Hindlimb muscle (tissue), 1 donor: Measurements from ENCODE around the gene SLC6A12. TPM values are rescaled to one million over a fixed set of nuclear protein-coding genes. Genes with fewer than 3 reads are reported as not detected.

ENCODE experiments used
- DNase-seq: peaks from one replicate; pipeline ENCODE4 v3.0.0-alpha.2; 2013
- polyA plus RNA-seq: library from polyadenylated mRNA; unstranded; fragments of 120-200 nt; gene quantifications from one replicate; pipeline ENCODE4 v1.2.1, GENCODE V29; 2013; ENCODE audit not compliant: insufficient read length

The SLC6A12 gene
- polyA plus RNA-seq, 1 donor = 0.75 TPM

DNA sequence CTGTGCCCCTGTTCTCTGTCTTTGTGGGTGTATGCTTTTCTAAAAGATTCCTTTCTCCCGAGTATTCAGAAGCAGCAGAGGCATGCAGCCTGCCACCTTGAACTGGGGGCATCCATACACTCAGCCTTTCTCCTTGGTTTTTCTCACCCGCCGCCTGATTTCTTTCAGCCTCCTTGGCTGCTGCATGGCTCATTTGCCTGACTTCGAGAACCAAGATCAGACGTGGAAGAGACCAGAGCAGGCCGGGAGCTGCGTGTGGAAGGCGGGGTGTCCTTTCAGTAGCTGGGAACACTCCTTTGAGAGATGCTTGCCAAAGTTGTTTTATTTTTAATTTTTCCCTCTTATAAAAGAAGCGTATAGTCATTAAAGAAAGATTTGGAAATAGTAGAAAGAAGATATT, 53.1 kb downstream of the SLC6A12 start:
- no peak for DNase-seq

DNA sequence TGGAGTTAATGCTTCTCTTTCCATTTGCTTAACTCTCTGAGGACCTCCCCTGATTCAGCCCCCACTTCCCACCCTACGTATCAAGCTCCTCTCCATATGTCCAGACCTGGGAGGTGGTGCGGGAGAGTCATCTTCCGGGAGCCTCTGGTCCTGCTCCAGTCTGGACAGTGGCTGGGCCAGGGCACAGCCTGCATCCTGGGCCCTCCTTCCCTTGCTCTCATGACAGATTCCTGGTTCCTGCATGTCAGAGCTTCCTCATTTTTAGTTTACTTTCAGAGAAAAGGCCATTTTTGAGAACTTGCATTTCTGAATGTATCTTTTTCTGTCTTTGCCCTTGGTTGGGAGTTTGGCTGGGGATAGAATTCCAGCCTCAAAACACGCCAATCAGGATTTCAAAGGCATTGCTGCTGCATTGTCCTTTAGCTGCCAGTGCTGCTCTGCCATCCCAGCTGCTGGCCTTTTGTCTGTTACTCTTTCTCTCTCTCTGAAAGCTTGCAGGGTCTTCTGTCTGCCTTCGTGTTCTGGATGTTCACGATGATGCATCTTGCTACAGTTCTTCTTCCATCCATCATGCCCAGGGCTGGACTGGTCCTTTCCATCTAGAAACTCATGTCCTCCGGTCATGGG, 54.7 kb downstream of the SLC6A12 start:
- no peak for DNase-seq

DNA sequence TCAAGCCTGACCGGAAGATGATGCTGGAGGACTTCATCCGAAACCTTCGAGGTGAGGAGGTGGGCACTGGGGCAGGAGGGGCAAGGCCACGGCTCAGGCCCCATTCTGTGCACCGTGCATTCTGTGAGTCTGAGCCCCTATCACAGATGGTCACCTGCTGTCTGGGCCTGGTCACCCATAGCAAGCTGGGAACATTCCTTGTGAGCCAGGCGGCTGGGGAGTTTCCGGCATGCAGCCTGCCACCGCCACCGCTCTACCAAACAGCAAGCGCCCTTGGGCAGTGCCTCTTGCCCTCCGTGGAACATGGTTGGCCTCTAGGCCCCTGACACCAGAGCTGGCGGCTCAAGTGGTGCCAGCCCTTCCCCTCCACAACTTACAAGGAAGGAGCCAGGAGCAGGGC, 56.3 kb downstream of the SLC6A12 start:
- no peak for DNase-seq

DNA sequence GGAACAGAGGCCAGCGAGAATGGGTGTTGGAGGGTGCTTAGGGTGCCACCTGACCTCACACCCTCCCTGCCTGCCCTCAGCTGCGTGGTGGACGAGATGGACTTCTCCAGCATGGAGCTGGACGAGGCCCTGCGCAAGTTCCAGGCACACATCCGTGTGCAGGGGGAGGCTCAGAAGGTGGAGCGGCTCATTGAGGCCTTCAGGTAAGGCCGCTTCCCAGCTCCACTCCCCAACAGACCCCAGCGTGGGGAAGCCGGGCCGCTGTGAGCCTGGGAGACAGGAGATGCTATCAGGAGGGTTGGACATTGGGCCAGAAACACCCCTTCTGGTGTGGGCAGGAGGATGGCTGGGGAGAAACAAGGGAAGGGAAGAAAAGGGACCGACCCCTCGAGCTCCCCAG, 57.0 kb downstream of the SLC6A12 start:
- no peak for DNase-seq

DNA sequence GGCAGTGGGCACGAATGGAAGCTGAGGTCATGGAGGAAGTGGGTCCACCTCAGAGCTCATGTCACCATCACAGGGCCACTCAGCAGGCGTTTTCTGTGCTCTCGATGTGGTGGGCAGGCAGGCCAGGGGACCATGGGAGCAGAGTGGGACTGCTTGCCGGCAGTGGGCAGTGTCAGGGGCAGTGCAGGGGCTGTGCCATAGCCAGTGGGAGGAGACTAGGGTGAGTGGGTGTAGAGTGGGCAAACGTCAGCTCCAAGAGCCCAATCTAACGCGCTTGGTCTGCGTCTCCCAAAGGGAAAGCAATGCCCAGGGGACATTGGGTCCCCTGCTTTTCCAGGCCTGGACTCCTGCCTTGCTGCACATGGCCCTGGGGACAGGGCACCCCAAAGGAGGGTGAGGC, 58.3 kb downstream of the SLC6A12 start:
- DNase-seq = no peak

DNA sequence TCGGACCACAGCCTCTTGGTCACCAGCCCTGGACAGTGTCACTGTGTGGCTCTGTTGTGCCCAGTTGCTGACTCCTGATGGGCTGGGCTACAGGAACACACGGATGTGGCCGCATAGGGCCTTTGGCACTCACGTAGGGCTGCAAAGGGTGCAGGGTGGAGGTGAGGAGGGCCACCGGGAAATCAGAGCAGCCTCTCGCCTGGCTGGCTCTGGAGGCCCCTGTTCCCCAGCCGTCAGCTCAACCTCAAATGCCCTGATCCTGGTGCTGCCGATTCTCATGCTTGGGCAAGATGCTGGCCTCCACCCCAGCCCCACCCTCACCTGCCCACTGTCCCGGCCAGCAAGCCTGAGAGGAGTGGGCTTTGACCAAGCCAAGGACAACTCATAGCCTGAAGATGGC, 59.0 kb downstream of the SLC6A12 start:
- DNase-seq = no peak

DNA sequence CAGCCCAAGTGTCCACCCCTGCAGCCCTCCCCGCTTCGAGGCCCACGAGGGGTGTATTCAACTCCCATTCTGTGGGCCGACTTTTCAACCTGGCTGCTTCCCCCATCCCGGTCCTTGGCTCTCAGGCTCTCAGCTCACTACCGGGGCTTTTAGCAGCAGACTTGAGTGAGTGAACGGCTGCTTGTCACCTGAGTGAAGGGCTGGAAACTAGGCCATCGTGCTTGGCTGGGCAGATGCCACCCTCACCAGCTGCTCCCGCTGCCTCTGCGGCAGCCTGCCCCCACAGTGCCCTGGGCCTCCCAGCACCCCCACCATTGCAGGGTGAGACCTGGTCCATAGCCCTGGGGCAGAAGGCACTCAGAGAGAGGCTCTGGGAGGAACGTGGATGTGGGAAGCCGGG, 59.9 kb downstream of the SLC6A12 start:
- DNase-seq = no peak

DNA sequence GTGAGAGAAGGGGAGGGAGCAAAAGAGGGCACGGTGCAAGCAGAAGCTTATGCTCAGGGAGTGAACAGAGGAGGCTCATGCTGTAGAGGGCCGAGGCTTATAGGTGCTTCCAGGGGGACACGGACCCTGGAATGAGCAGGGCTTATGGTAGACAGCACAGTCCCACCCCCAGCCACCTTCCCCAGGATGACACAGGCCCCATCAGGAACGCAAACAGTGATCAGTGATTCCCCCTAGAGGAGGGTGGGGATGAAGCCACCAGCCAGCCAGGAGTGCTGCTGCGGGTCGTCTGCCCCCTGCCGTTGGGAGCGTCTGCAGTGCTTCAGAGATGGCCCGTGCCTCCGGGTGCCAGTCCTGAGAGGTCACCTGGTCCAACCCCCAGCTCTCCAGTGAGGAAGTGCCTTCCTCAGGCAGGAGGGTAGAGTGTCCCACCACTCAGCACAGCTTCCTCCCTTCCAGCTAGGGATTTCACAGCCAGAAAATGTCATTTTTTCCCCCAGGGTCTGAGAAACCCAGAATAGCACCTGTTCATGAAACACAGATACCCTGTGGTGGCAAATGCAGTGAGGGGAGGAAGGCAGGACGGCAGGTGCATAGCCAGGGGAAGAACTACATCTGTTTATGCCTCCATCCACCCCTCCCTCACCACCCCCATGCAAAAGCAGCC, 60.7 kb downstream of the SLC6A12 start:
- DNase-seq = no peak

DNA sequence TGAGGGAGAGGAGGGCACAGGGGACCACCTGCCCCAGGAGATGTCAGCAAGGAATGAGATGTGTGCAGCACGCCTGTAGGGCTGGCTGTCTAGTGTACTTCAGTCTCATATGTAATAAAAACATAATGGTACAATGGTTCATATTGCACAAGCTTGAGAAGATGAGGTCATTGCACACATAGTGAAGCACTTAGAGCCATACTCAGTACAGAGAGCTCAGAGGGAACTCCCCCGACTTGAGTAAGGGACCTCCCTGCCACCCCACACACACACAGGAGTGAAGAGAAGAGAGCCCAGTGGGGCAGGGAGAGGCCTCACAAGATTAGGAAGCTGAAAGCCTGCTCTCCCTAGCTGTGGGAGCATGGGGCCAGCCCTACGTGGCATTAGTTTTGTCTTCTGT, 61.5 kb downstream of the SLC6A12 start:
- DNase-seq = no peak

DNA sequence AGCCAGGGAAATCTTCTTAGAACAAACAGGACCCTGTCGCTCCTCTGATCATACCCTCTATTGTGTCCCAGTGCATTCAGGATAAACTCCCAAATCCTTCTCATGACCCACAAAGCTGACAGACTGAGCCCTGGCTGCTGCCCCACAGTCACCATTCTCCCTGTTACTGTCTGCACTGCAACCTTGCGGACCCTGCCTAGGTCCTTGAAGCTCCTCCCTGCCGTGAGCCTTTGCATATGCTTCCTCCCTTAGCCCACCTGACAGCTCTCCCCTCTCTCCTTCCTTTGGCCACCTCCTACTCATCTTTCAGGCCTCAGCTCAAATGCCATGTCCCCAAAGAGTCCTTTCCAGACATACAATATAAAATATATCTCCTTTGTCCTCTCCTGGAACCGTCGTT, 62.4 kb downstream of the SLC6A12 start:
- DNase-seq = no peak

DNA sequence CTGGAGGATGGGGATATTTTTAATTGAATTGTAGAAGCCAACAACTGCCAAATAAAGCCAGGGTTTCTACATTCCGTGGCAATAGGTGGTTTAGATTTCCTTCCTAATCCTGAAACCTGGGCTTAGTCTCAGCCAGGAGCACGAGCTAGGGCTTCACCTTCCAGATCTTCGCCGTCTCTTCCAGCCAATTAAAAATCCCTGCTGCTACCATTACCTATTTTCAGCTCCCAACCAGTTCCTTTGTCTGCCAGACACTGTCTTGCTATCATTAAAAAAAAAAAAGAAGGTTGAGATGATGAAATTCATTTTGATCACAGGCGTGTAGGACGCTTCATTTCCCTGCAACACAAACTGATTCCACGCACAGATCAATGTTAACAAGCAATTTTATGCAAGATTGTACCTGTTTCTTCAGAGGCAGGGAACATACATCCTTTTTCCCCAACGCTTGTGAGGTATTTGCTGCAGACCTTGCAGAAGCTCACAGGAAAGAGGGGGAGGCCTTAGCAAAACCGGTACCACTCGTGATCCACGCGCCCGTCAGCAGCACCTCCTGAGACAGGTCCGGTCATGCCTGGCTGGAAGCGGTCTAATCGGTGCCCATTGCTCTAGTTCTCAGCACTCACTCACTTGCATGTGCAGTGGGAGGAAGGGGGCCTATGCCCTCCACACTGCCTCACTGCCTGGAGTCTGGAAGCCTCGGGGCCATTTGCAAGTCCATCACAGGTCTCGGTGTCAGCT, 65.1 kb downstream of the SLC6A12 start:
- DNase-seq = no peak

DNA sequence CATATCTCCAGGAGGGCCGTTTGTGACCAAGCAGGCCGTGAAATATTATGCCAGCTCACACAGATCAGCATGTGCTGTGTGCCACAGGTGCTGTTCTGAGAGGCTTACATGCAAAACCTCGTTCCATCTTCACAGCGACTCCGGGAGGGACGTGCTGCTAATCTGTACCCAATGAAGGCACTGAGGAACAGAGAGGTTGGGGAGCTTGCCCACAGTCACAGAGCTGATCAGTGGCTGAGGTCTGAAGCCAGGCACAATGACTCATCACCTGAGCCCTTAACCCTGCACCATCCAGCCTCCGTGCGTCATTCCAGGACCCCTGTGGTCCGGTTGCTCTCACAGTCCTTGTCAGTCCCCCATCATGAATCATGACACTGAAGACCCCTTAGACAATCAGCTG, 66.7 kb downstream of the SLC6A12 start:
- no peak for DNase-seq

DNA sequence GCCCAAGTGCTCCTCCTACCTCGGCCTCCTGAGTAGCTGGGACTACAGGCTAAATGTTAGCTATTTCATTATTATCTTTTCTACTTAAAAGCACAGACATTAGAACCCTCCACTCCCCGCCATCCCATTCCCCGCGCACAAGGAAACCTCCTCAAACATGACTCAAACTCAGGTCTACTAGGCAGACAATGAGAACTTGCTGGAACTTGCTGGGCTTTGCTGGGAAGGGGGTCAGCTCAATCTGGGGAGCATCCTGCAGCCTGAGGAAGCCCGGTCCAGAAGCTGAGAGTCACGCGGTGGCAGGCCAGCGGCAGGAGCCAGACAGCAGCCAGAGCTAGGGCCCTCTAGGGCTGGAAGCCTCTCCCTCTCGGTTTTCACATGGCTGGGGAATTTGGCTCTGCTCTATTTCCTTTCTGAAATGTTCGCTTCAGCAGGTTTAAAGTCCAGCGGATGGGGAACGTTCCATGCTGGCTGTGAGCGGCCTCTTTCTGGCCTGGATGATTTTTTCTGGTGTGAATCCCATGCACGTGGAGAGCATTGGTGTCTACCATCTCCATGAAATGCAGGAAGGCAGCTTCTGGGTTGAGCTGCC, 68.5 kb downstream of the SLC6A12 start:
- no peak for DNase-seq

DNA sequence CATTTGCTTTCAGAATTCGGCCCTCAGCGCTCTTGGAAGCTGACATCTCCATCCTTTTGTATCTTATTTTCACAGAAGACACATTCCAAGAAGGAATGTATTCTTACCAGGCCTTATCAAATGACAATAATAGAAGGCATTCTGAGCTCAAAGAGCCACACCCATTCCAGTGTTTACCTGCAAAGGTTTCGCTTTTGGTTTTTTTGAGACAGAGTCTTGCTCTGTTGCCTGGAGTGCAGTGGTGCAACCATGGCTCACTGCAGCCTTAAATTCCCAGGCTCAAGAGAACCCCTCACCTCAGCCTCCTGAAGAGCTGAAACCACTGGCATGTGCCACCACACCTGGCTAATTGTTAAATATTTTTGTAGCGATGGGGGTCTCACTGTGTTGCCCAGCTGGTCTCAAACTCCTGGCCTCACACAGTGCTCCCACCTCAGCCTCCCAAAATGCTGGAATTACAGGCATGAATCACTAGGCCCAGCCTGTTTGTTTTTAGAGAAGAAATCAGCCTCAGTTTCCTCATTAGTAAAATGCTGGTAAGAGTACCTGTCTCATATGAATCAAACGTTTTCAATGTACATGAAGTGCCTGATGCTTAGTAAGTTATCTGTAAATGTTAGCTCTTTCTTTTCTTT, 69.2 kb downstream of the SLC6A12 start:
- DNase-seq = no peak

DNA sequence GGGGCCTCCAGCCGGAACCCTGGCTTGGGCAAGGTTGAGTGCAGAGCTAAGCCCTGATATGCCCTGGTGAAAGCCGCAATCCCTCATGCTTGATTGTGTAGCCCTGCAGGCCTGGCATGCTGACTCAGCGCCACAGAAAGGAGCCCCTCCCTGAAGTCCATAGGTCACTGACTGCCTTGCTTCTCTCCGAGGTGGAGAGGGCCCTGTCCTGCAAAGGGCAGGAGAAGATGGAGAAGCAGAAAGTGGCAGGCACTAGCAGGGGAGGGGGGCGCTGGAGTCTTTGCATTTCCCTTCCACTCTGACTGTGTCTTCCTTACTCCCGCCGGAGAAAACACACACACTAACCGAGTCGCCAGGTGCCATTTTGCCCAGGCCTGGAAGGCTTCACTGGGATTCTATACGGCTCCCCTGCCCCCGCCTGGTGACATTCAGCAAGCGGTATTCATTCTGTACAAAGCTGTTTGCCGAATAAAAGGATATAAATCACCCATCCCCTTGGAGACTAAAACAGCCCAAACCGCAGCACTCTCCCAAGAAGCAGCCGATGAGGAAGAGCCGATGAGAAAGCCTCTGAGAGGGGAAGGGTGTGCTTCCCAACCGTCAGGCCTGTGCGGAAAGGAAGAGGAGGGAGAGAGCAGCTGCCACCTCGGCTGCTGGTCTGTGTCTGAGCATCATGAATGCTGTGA, 69.8 kb downstream of the SLC6A12 start:
- no peak for DNase-seq

DNA sequence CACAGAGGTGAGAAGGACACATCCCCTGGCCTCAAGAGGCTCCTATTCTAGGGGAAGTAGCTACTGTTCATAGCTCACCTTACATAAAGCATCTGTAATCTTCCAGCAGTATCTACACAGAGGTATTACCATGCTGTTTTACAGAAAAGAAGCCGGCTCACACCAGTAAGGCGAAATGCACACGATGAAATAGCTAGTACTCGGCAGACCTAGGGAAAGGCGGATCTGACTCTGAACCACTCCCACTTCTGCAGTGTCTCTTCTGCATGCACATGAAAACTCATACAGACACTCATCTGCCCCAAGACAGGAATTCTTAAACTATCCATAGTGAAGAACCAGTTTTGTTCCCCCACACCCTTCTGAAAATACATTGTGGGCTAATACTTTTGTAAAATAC, 73.8 kb downstream of the SLC6A12 start:
- no peak for DNase-seq

Other genes with a start within 250 kb of the SLC6A12 start
- 2.9 TPM for gene IQSEC3, start 147.4 kb downstream of the SLC6A12 start, polyA plus RNA-seq
- gene SLC6A13, start 48.7 kb upstream of the SLC6A12 start, polyA plus RNA-seq = 6.3 TPM
- 26.0 TPM for gene KDM5A, start 175.2 kb upstream of the SLC6A12 start, polyA plus RNA-seq
- 9.5 TPM for gene CCDC77, start 187.5 kb upstream of the SLC6A12 start, polyA plus RNA-seq
- 12.9 TPM for gene B4GALNT3, start 245.8 kb upstream of the SLC6A12 start, polyA plus RNA-seq